Measurements from ENCODE around the gene EDIL3. TPM values are rescaled to one million over a fixed set of nuclear protein-coding genes. Genes with fewer than 3 reads are reported as not detected.

The EDIL3 gene
- total RNA-seq, 1 experiment from 2014 or later = 0.32 TPM

- Histone ChIP-seq H3K9me2 (ENCODE audit: insufficient read depth) (no peaks in the 10 kb centered on the region), H3K4me1 (ENCODE audit: control insufficient read depth in 1 of 2, insufficient read depth in 2 of 2, low read length in 2 of 2) (no peaks in the 10 kb centered on the region), H3K4me2 (ENCODE audit: low read length) (no peak overlapping the region), H3K9me3 (ENCODE audit: control insufficient read depth in 1 of 2, insufficient read depth in 1 of 2, low read depth in 1 of 2, low read length in 2 of 2) (no peaks in the 10 kb centered on the region), H3K27ac (ENCODE audit: low read depth, low read length) (no peak overlapping the region), H3K9ac (ENCODE audit: low read length) (no peak overlapping the region), H3K27me3 (ENCODE audit: insufficient read depth, low read length) (no peaks in the 10 kb centered on the region), H3K79me2 (ENCODE audit: insufficient read depth, low read length) (no peaks in the 10 kb centered on the region), H2AFZ (ENCODE audit: low read depth, low read length, poor library complexity, severe bottlenecking) (no peak overlapping the region), H3K4me3 (replicated peaks in 1 of 2; ENCODE audit: low read depth in 1 of 2, low read length in 2 of 2) (no peak overlapping the region), H3K36me3 (ENCODE audit: control insufficient read depth in 1 of 2, insufficient read depth in 2 of 2, low read length in 2 of 2) (no peaks in the 10 kb centered on the region), H4K20me1 (ENCODE audit: insufficient read depth) (no peaks in the 10 kb centered on the region)
- intact Hi-C loops (cut with micrococcal nuclease) = no loop called here
- ChIA-PET RAD21 (ENCODE audit: low non-redundant PET in 1 of 2, low total read pairs in 2 of 2, uncharacterized antibody in 2 of 2, unreplicated experiment in 2 of 2) (no interaction called here), POLR2A (no interaction called here), CTCF (no interaction called here)
- no TSS peak for BruUV-seq (replicated peaks)
- no peak for ATAC-seq
- TF ChIP-seq EZH2 (IDR thresholded peaks at IDR 0.05) = no peak
- TF ChIP-seq YY1 (IDR thresholded peaks at IDR 0.05; ENCODE audit: extremely low read depth, insufficient replicate concordance, low read depth, low read length) = no peak
- no peak for TF ChIP-seq ATF3 (IDR thresholded peaks at IDR 0.05)
- no peak for TF ChIP-seq POLR2A (IDR thresholded peaks at IDR 0.05; ENCODE audit: borderline replicate concordance, extremely low read depth, insufficient read depth, insufficient read length)
- no peak for TF ChIP-seq ZNF274 (IDR thresholded peaks at IDR 0.05; ENCODE audit: low read depth, low read length)
- TF ChIP-seq SP1 (IDR thresholded peaks at IDR 0.05; ENCODE audit: low read depth) = no peak
- TF ChIP-seq MAX (IDR thresholded peaks at IDR 0.05) = no peak
- TF ChIP-seq EGR1 (IDR thresholded peaks at IDR 0.05; ENCODE audit: low read depth) = no peak
- TF ChIP-seq CTCF (IDR thresholded peaks at IDR 0.05 in 2 of 3, conservative IDR thresholded peaks at IDR 0.05 in 1 of 3; ENCODE audit: borderline replicate concordance in 1 of 3, insufficient read depth in 1 of 3, low read depth in 2 of 3, low read length in 2 of 3) = no peak
- no peak for TF ChIP-seq ZFX (IDR thresholded peaks at IDR 0.05)
- no peak for TF ChIP-seq SIN3A (IDR thresholded peaks at IDR 0.05; ENCODE audit: low read depth)
- TF ChIP-seq ZBTB33 (IDR thresholded peaks at IDR 0.05; ENCODE audit: extremely low read depth, insufficient replicate concordance, low read length) = no peak
- no peak for TF ChIP-seq SRF (IDR thresholded peaks at IDR 0.05; ENCODE audit: low read depth)
- no peak for DNase-seq (ENCODE audit: low read depth, low spot score)
Measured at GRCh38 chr5:84301535-84301934, 83.1 kb downstream of the EDIL3 start.

All from HCT116 (cell line).